Hepatocyte (in vitro differentiated cells): ENCODE data around the gene PKNOX2.

Experiments
- EZH2phosphoT487 ChIP-seq: fragments of 200-600 bp; sonication (generic); IDR thresholded peaks from one replicate; pipeline ENCODE4 v1.6.1; 2018; ENCODE audit warnings: antibody characterized with exemption, mild to moderate bottlenecking, low read depth, moderate library complexity; ENCODE audit not compliant: unreplicated experiment, severe bottlenecking
- TF ChIP-seq, protein P1 (sequence below): fragments of 200-600 bp; sonication (generic); IDR thresholded peaks from 2 replicates; pipeline ENCODE4 v1.5.1; 2016; ENCODE audit warnings: antibody characterized with exemption, mild to moderate bottlenecking; ENCODE audit not compliant: poor library complexity

DNA sequence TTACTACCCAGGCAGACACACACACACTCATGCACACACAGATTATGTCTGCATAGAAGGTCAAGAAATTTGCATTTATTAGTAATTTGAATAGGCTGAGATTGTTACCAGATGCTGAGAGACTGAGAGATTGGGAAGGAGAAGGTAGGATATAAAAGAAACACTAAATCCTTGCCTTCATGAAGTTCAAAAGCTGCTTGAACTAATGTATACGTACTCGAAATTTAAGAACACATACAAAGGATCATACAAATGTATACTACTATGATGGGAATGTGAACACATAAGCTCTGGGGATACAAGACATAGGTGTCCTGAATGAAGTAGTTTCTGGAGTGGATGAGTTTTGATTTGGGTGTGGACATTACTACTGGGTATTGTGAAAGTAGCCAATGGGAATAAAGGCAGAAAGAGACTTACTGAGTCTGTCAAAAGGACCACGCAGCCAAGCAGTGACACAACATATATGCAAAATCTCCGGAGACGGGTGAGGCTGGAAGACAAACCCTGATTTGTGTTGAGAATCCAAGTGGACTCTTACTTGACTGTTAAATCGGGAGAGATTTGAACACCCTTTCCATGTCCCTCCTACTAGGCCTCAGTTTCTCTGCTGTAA, 7.3 kb upstream of the PKNOX2 start:
- TF ChIP-seq, protein P1, sequence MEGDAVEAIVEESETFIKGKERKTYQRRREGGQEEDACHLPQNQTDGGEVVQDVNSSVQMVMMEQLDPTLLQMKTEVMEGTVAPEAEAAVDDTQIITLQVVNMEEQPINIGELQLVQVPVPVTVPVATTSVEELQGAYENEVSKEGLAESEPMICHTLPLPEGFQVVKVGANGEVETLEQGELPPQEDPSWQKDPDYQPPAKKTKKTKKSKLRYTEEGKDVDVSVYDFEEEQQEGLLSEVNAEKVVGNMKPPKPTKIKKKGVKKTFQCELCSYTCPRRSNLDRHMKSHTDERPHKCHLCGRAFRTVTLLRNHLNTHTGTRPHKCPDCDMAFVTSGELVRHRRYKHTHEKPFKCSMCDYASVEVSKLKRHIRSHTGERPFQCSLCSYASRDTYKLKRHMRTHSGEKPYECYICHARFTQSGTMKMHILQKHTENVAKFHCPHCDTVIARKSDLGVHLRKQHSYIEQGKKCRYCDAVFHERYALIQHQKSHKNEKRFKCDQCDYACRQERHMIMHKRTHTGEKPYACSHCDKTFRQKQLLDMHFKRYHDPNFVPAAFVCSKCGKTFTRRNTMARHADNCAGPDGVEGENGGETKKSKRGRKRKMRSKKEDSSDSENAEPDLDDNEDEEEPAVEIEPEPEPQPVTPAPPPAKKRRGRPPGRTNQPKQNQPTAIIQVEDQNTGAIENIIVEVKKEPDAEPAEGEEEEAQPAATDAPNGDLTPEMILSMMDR: no peak
- no peak for TF ChIP-seq EZH2phosphoT487
